Activated CD8-positive, alpha-beta memory T cell treated with anti-CD3 and anti-CD28 coated beads, Interleukin-2, amount 50 U/mL, for 4 hours (primary cell): ENCODE measurements around the gene TMEM33.
A peak's percentile ranks its signal among the peaks of the same experiment; 100 is the strongest.

Experiments
- DNase-seq: peaks from one replicate; pipeline ENCODE4 v3.0.0-alpha.2; 2020

The TMEM33 gene

DNA sequence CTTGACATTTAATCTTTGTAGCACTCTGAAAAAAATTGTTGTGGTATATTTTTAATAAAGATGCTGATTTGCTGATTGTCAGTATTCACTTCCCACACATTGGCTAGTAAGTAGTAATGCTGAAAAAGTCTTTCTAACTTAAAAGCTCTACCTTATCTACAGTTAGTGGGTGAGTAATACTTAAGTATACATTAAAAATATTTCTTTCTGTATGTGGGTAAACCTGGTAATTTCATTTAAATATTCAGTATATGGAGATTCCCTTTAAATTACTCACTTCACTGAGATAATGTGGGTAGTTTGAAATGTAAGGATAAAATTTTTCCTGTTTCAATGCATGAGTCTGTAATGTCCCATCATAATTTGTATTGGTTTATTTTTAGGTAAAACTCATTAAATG, 5.6 kb downstream of the TMEM33 start:
- no peak for DNase-seq

DNA sequence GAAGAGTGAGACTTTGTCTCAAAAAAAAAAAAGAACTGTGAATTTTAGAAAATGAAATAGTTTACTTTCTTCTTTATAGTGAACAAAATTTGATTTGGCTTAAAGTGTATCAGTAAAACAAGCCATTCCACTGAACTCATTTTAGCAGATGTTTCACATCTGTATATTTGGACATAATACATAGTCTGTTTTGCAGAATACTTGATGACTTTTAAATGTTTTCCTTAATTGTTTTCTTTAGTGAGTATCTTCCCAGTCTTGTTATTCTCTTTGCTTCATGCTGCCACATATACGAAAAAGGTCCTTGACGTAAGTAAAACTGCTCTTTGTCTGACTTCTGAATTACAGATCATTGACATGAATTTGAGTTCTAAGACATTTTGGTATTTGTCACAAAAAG, 8.3 kb downstream of the TMEM33 start:
- DNase-seq, result no peak

DNA sequence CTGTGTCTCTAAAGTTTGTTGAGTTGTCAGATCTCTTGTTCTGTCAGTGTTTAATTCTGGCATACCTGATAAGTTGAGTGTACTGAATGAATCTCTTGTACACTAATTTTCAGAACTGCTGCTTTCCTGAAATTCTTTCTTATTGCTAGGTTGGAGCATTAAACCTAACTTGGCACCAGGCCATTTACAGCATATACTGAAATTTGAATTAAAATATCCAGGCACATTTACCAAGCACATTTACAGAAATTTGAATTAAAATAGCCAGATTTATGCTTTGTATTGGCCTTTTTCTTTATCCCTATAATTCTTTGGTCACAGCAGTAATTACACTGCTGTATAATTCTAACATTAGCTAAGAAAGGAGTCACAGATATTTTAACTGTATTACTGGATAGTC, 8.9 kb downstream of the TMEM33 start:
- DNase-seq, result no peak

DNA sequence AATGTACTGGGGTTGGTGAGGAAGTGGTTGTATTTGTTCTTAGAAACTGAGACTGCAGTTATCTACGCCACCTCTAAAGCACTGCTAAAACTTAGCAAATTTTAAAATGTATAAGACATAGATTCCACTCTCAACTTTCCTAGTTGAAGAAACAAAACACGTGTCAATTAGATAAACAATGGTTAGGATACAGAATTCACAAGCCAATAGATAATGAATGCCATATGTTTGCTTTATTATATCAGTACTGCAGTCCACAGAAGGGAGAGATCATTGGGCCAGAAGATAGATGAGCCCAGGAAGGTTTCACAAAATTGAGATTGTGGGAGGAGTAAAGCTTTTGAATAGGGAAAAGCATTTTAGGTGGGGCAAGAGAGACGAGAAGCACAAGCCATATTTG, 14.3 kb downstream of the TMEM33 start:
- no peak for DNase-seq

DNA sequence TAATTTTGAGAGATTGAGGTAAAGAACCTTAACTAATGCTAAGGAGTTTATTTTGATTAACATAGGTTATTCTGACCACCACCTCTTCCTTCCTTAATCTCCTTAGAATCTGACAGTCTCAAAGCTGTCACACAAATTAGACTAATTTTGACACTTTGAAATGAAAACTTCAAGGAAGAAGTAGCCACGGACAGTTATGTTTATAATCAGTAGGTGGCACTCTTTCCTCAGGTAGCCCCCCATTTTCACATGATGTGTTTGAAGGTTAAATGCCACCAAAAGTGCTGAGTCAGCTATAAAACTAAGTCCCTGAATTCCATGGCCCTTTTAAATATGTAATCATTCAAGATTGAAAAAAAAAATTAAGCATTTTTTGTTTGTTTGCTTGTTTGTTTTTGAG, 22.4 kb downstream of the TMEM33 start:
- no peak for DNase-seq

DNA sequence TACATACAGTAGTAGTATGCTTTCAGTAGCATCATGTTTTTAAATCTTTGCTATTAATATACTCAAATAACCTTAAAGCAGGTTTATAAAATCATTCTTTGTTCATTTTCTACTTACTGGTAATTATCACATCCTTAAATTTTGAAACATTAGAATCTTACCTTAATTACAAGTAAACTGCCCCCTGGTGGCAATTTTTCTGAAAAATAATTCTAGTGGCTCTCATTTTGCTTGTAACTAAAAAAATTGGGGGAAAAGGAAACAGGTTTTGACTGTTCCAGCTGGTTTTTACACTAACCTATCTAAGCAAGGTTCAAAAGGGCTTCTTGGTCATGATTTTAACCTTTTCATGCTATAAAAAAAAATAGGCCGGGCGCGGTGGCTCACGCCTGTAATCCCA, 27.9 kb downstream of the TMEM33 start:
- no peak for DNase-seq

DNA sequence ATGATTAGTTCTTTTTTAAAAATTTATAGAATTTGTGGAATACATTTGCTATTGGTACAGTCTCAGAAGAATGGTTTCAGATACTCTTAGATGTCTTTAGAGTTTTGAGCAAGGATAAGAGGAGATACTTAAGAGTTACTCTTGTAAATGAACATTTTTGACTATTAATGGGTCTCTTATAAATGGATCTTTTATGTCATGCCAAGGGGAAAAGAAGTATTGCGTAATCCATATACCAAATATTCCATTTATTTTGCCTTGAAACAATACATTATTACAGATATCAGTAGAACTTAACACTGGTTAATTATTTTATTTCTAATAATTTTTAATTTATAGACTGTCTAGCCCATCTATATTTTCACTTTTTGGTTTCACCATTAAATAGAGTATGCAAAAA, 29.2 kb downstream of the TMEM33 start:
- no peak for DNase-seq

DNA sequence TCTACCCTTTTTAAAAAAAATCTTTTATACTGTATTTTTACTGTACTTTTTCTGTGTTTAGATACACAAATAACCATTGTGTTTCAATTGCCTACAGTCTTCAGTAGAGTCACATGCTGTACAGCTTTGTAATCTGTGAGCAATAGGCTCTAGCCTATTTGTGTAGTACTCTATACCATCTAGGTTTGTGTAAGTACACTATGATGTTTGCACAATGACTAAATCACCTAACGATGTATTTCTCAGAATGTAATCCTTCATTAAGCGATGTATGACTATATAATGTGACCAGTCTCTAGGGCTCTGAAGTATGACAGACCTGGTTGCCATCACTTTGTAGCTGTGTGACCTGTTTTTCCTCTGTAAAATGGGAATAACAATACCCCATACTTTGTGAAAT, 32.2 kb downstream of the TMEM33 start:
- no peak for DNase-seq

DNA sequence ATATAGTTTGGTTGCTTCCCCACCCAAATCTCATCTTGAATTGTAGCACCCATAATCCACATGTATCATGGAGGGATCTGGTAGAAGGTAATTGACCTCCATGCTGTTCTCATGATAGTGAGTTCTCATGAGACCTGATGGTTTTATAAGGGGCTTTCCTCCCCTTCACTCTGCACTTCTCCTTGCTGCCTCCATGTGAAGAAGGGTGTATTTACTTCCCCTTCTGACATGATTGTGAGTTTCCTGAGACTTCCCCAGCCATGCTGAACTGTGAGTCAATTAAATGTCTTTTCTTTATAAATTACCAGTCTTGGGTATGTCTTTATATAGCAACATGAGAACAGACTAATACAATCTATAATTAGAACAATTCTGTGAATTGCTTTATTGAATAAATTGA, 34.4 kb downstream of the TMEM33 start:
- DNase-seq, result no peak

DNA sequence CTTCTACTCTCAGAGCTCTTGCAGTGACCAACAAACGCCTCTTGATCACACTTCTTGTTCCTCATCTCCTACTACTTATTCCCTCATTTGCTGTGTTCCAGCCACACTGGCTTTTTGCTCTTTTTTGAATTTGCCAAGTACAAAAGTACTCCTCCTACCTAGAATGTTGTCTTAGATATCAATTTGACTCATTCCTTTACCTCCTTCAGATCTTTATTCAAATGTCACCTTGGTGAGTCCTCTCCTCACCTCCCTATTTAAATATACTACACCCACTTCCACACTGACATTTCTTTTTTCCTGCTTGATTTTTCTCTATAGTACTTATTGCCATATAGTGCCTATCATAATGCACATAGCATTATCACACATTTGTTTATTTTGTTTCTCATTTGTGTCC, 40.1 kb downstream of the TMEM33 start:
- DNase-seq, result no peak

DNA sequence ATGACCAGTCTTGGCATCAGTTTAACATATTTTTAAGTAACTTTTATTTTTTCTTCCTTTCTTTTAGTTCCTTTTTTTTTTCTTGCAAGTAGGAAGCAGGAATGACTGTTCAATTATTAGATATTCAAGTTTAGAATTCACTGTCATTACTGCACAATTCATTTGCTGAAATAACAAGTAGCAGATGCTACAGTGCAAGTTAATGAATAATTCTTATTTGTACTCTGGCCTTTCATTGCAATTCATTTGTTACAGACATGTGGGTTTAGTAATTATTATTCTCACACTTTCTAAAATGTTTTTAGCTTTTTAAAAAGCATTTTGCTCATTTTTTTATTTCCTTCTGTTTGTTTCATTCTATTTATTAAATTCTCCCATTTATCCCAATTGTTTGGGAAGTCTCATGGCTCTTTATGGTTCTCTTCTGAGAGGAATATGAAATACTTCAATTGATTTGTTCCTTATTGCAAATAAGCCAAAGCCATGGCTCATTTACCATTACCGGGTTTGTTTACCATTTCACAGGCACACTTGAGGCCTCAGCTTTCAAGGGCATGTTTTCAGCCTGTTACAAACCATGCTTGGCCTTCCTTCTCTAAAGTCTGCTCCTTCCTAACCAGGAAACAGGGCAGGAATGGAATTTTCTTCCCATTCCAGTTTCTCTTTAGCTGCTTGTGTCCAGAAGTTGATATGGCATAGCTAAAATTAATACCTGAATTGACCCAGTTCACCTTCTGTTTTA, 41.7 kb downstream of the TMEM33 start:
- DNase-seq, result no peak

DNA sequence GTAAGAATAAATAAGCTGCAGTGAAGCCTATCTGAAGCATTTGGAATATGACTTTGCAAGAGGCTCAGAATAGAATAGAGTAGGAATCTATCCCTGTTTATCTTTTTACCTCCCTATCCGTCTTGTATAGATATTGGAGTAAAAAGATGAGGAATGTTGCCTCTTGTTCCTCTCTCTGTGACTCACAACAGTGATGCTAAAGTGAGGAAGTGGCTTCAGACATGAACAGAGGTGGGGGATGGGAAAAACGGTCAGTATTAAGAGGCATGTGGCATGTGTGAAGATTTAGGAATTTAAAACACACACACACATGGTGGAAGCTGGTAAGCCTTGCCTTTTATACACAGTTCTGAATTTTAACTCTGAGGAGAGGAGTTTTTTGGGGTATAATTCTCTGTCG, 42.5 kb downstream of the TMEM33 start:
- no peak for DNase-seq

DNA sequence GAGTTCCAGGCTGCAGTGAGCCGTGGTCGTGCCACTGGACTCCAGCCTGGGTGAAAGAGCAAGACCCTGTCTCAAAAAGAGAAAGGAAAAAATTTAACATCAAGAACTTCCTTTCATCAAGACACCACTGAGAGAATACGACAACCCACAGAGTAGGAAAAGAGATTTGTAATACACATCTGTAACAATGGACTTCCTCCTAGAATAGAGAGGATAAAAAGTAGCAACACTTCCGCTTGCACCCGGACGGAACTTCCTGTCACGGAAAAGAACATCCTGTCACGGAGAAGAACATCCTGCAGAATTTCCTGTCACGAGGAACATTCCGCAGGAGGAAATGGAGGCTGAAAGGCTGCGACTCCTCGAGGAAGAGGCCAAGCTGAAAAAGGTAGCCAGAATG, 46.2 kb downstream of the TMEM33 start, which contains the start of gene DCAF4L1:
Gene DCAF4L1 (plus strand): TSS at position 301 of the 400 bp plus-strand sequence. CDS start 37 bp downstream, at position 338.
- DNase-seq, result no peak

DNA sequence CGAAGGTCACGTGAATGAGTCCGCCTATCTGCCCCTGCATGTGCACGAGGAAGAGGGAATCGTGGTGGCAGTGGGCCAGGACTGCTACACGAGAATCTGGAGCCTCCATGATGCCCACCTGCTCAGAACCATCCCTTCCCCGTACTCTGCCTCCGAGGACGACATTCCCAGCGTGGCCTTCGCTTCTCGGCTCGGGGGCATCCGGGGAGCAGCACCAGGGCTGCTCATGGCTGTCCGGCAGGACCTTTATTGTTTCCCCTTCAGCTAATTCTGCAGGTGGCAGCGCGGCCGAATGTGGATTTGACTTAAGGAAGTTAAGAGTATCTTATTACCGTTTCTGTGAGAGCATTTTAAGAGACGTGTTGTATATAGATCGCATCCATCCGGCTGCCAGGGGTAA, 47.5 kb downstream of the TMEM33 start:
- no peak for DNase-seq

DNA sequence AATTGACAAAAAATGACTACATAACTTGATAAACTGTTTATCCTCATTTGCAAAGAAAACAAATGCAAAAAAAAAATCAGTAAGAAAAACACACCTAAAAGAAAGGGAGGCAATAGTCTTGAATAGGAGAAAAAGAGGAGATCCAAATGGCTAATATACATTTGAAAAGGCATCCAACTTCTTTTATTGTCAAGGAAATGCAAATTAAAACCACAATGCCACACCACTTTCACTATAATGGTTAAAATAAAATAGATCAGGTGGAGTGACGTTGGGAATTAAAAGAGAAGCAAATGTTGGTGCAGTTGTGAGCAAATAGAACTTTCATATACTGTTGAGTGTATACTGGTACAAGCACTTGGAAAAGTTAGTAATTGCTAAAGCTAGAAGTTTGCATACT, 49.9 kb downstream of the TMEM33 start:
- no peak for DNase-seq

DNA sequence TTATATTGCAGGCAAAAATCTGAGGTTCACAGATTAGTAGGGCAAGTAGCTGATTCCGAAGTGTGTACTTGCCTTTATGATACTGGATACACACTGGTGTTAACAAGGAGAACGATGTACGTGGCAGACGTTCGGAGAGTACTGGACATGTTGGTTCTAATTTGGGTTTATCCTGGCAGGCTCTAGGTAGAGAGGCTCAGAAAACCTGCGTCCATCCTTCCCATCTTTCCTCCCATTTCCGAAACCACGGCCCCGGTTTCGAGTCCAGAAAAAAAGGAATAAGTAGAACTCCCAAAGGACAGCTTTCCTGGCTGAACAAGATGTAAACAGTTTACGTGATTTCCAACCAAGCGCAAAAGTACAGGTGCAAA, 54.8 kb downstream of the TMEM33 start:
- DNase-seq, result no peak

DNA sequence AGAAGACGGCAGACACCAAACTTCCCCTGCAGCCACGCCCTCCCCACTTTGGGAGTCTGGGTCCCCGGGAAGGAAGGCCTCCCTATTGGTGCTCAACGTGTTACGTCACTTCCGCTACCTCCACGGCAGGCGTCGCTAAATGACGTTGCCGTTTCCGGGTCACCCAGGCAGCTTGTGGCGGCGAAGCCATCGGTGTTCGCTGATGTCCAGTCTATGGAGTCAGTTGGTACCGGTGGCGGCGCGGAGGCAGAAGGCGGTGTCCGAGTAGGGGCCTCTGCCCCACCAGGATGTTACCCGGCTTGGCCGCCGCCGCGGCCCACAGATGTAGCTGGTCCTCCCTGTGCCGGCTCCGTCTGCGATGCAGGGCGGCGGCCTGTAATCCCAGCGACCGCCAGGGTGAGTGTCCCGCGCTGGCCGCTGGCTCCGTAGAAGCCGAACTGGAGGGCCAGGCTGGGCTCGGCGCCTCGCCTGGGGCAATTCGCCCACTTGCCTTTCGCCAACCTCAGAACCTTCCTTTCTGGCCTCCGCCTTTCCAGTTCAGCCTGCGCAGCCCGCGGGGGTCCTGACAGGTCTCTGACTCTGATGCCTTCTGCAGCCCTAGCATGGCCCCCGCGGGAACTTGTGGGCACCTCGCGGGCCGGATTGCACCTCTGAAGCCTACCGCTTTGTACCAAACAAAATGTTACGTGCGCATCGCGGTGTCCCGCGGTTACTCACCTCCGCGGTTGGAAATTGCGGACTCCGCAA, 55.3 kb downstream of the TMEM33 start, which contains the start of gene SLC30A9:
Gene SLC30A9 (plus strand): TSS at position 166 of the 747 bp plus-strand sequence. CDS start 122 bp downstream, at position 288.
- DNase-seq, result peak; percentile 91

DNA sequence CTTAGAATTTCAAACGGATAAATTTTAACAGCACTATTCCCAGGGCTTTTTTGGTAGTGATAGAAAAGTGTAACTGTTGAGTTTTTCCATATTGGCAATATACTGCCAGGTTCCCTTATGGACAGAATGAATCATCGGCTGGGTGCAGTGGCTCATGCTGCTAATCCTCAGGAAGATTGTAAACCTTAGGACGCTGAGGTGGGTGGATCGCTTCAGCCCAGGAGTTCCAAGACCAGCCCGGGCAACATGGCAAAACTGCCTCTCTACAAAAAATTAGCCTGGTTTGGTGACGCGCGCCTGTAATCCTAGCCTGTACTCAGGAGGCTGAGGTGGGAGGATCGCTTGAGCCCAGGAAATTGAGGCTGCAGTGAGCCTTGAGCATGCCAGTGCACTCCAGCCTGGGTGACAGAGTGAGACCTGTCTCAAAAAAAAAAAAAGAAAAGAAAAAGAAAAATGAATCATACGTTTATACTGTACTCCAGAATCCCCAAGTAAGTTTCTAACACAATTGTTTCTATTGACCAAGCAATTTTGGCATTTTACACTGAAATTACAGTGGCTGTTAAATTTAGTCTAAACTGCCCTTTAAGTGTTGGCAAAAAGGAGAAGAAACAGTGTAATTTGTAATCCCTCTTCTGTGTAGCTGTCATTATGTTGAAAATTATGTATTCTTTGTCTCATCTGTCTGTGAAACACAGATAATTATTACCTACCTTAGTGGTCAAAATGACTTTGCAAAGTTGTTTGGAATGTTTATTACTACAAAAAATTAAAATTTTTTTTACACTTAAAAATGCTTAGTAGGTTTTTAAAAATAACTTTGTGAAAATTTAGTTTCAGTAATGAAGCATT, 56.9 kb downstream of the TMEM33 start:
- DNase-seq, result no peak

DNA sequence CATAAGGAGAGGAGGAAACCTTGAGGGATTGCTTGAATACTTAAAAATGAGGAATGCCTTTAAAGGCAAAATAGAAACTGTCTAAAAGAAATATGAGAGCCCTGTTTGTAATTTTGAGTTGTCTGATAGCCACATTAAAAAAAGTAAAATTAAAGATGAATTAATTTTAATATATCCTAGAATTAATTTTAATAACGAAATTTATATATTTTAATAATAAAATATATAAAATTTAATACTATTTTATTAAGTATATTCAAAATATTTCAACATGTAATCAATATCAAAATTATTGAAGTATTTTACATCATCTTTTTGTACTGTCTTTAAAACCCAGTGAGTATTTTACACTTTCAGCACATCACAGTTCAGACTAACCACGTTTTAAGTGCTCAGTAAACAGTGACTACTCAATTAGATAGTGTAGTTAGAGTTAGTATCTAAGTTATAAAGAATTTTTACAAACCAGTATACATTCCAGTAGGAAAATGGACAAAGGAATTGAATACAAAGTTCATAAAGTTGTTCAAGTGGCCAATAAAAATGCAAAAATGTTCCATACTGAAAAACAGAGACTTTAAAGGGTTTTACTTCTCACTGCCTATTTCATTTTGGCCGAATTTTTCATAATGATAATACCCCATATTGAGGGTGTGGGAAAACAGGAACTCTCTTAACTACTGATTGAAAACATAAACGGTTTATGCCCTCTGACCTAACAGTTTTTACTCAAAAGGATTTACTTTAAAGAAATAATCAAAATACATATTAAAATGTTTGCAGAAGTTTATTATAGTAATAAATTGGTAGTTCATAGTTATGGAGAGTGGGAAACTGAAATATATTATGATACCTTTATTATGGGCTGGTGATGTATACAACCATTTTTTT, 58.0 kb downstream of the TMEM33 start:
- DNase-seq, result no peak

DNA sequence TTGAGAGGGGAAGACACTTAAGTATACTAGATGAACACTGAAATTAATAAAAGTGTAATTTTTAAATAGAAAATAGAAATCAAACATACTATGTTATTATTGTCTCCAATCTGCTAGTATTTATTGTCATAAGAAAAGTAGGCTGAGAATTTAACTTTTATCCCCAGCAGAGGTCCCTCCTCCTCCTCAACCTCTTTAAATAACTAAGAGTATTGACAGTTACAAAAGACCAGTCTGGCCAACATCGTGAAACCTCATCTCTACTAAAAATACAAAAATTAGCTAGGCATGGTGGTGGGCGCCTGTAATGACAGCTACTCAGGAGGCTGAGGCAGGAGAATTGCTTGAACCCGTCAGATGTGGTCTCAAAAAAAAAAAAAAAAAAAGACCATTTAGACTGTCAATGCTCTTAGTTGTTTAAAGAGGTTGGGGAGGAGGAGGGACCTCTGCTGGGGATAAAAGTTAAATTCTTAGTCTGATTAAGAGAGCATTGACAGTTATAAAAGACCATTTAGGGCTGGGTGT, 59.3 kb downstream of the TMEM33 start:
- DNase-seq, result no peak

DNA sequence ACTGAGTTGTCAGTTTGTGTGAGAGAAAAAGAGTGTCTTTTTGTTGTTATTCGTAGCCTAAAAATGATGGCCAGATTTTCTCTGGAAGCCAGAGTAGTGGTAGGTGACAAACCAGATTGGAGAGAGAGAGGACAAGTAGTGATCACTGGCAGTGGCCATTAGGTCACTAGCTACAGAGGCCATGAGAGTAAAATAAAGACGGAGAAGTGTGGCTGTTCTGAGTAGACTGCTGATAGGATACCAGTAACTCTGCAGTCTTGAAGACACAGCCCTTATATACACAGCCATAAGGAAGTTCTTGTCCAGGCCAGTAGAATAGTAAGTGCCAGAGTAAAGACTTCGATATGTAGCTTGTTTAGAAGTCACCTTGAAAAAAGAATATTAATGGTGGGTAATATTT, 62.8 kb downstream of the TMEM33 start:
- no peak for DNase-seq

DNA sequence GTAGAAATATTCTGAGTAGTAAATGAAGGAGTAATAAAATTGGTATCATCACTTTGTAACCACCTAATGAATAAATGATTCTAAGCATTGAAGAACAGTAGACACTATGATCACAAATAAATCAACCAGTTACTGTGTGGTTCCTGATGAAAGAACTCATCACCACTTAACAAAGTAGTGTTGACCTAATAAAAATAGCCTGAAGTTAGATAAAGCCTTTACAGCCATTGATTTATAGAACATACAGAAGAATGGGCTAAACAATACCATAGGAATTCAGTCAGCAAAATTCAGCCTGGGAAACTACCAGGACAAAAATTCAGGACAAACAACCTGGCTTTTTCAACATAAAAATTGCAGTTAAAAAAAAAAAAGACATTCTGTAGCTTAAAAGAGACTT, 64.1 kb downstream of the TMEM33 start:
- DNase-seq, result no peak
